ENCODE results near the gene MYCBP2. TPM values are rescaled to one million over a fixed set of nuclear protein-coding genes. Genes with fewer than 3 reads are reported as not detected.

MYCBP2 gene
- total and polyA plus RNA-seq, 3 donors from 2014 or later, result 69.8 to 195 (median 188) TPM

DNA sequence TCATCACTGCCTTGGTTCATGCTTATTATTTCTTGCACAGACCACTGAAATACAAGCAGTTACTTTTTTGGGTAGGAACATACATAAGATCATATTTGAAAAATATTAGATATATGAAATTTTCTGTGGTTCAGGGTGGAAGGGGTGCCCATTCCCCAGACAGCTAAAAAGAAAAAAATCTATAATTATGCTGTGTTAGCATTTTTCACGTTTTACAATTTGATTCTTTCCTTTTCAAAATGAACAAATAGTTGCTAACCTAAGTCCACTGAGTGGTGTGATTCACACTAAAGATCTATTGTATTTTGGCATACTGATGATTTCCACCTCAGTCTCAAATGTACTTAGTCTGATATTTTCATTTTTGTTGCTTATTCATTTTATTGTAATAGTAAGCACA, 233.2 kb downstream of the MYCBP2 start:
- no peak overlapping the region for H3K27ac ChIP-seq
- intact Hi-C loops (cut with DNase I; ENCODE audit: low total_unique reads), result no loop called here
- 59 to 61% methylated on average over 1 of the region's 1 CpG for WGBS, 2 donors
- no peaks in the 10 kb centered on the region for H3K36me3 ChIP-seq (ENCODE audit: low read depth, missing control alignments)
- no peak overlapping the region for H3K4me3 ChIP-seq
- no peaks in the 10 kb centered on the region for H3K4me1 ChIP-seq
- TF ChIP-seq POLR2A (IDR thresholded peaks at IDR 0.05), result no peak
- TF ChIP-seq, protein P1, sequence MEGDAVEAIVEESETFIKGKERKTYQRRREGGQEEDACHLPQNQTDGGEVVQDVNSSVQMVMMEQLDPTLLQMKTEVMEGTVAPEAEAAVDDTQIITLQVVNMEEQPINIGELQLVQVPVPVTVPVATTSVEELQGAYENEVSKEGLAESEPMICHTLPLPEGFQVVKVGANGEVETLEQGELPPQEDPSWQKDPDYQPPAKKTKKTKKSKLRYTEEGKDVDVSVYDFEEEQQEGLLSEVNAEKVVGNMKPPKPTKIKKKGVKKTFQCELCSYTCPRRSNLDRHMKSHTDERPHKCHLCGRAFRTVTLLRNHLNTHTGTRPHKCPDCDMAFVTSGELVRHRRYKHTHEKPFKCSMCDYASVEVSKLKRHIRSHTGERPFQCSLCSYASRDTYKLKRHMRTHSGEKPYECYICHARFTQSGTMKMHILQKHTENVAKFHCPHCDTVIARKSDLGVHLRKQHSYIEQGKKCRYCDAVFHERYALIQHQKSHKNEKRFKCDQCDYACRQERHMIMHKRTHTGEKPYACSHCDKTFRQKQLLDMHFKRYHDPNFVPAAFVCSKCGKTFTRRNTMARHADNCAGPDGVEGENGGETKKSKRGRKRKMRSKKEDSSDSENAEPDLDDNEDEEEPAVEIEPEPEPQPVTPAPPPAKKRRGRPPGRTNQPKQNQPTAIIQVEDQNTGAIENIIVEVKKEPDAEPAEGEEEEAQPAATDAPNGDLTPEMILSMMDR (IDR thresholded peaks at IDR 0.05), result no peak
- H3K9me3 ChIP-seq, result no peaks in the 10 kb centered on the region
- no peaks in the 10 kb centered on the region for H3K27me3 ChIP-seq
- no peak for DNase-seq

DNA sequence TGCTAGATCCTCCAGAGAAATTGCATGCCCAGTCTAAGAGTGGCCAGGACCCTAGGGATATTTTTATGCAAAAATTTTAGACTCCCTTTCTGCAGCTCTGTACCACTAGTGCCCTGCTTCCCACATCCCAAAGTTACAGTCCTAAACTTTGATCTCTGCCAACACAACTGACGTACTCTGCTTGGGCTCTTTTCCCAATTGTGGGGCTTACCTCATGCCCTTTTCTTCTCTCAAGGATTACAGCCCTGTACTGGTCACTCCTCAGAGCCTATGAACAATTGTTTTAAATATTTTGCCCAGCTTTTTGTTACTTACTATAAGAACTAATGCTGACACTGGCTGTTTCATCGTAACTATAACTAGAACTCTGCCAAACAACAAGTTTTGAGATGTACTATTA, 242.1 kb downstream of the MYCBP2 start:
- WGBS, 2 donors, result 71 to 84% methylated on average over 2 of the region's 2 CpGs
- Histone ChIP-seq H3K27ac (no peak overlapping the region), H3K4me3 (no peak overlapping the region), H3K27me3 (no peaks in the 10 kb centered on the region), H3K36me3 (ENCODE audit: low read depth, missing control alignments) (no peaks in the 10 kb centered on the region), H3K4me1 (peaks cover 23% of the 10 kb centered on the region), H3K9me3 (no peaks in the 10 kb centered on the region)
- DNase-seq, result peak; percentile 18
- TF ChIP-seq, protein P1 (IDR thresholded peaks at IDR 0.05), result no peak
- TF ChIP-seq POLR2A (IDR thresholded peaks at IDR 0.05), result no peak
- intact Hi-C loops (cut with DNase I; ENCODE audit: low total_unique reads), result no loop called here

DNA sequence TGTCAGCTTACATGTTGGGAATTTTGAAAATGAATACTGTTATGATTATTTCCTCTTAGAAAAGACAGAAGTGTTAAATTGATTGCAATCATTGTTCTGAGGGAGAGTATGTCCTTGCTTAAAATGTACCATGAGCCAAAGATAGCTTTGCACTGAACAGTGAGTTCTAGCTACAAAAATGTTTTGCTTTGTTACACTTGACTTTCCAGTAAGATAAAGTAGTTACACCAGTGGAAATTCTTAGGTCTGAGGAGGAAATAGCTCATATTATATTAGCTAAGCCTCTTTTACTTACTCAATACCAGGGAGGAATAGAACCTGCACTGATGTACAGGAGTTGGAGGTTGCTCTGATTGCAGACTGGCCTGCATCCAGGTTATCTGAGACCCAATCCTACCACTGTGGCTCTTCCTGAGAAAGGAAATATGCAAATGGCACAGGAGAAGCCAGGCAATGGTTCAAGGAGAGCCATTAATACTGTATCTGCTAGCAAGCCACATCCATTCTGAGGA, 246.9 kb downstream of the MYCBP2 start:
- Histone ChIP-seq H3K9me3 (no peaks in the 10 kb centered on the region), H3K4me1 (peaks cover 32% of the 10 kb centered on the region), H3K36me3 (ENCODE audit: low read depth, missing control alignments) (no peaks in the 10 kb centered on the region), H3K27ac (peak overlapping the region; percentile 51 to 83), H3K4me3 (no peak overlapping the region), H3K27me3 (no peaks in the 10 kb centered on the region)
- DNase-seq, result peak; percentile 32
- intact Hi-C loops (cut with DNase I; ENCODE audit: low total_unique reads), result no loop called here
- TF ChIP-seq, protein P1 (IDR thresholded peaks at IDR 0.05), result no peak

DNA sequence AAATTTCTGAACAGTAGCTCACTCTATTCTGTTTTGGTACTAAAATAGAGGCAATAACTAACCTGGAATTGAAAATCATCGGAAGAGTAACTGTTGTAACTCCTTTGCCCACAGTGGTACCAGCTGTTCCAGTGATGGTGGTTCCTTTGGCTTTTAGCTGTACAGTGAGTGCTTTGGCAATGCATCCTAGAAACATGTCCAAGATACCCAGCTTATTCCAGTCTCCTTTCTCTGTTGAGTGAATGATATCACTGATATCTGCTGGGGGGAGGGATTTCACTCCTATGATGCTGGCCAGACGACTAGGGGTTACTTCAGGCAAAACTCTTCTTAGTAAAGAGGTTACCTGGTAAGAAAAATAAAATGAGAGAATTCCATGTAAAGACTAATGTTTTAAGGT, 259.4 kb downstream of the MYCBP2 start:
- H3K27me3 ChIP-seq, result no peaks in the 10 kb centered on the region
- WGBS, 2 donors, result 70 to 76% methylated on average over 2 of the region's 2 CpGs
- H3K27ac ChIP-seq, result no peak overlapping the region
- H3K4me1 ChIP-seq, result peaks cover 13% of the 10 kb centered on the region
- no peak overlapping the region for H3K4me3 ChIP-seq
- TF ChIP-seq, protein P1 (IDR thresholded peaks at IDR 0.05), result no peak
- no peak for TF ChIP-seq POLR2A (IDR thresholded peaks at IDR 0.05)
- no peaks in the 10 kb centered on the region for H3K36me3 ChIP-seq (ENCODE audit: low read depth, missing control alignments)
- no peaks in the 10 kb centered on the region for H3K9me3 ChIP-seq
- intact Hi-C loops (cut with DNase I; ENCODE audit: low total_unique reads), result no loop called here
- no peak for DNase-seq

DNA sequence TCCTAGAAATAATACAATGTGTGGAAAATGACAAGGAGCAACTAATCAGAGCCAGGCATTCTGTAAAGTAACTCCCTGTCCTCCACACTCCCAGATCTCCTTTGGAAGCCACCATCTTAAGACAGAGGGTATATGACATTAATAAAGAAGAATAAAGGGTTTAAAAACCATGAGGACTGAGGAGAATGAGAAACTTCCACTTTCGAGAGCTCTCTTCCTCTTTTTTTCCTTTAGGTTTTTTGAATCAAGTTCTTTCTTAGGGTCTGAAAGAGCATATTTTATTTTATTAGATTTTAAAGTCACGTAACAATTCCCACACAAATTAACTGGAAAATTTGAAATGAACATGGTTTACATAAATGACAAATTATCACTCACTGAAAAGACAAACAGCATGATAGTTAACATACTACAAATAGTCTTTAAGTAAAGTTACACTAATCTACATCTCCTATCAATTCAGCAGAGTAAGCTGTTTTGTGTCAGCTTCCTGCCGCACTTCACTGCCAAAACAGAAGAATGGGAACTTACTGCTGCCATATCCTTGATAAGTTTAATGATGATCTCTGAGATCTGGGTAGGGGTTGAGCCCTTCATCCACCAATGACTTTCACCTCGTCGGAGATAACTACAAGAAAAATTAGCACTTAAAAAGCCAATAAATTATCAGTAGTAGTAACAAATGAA, 261.3 kb downstream of the MYCBP2 start:
- intact Hi-C loops (cut with DNase I; ENCODE audit: low total_unique reads), result no loop called here
- 68 to 80% methylated on average over 5 of the region's 5 CpGs for WGBS, 2 donors
- Histone ChIP-seq H3K27me3 (no peaks in the 10 kb centered on the region), H3K27ac (no peak overlapping the region), H3K4me3 (no peak overlapping the region), H3K9me3 (no peaks in the 10 kb centered on the region), H3K36me3 (ENCODE audit: low read depth, missing control alignments) (no peaks in the 10 kb centered on the region), H3K4me1 (peaks cover 13% of the 10 kb centered on the region)
- DNase-seq, result no peak
- no peak for TF ChIP-seq POLR2A (IDR thresholded peaks at IDR 0.05)
- TF ChIP-seq, protein P1 (IDR thresholded peaks at IDR 0.05), result no peak
